Measurements from ENCODE around the gene SOS2. TPM values are rescaled to one million over a fixed set of nuclear protein-coding genes. Genes with fewer than 3 reads are reported as not detected.

The SOS2 gene
- total and polyA plus RNA-seq, 2 of the 4 experiments (the other 2 are of a cell fraction), result 6.3 to 10.9 TPM

DNA sequence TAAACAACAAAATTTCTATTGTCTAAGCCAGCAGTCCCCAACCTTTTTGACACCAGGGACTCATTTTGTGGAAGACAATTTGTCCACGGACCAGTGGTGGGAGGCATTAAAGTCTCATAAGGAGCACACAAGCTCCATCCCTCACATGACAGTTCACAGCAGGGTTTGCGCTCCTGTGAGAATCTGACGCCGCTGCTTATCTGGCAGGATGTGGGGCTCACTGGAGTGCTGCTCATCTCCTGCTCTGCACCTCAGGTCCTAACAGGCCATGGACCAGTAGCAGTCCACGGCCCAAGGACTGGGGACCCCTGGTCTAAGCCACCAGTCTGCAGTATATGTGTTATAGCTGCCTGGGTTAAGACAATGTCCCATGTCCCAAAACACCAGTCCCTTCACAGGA is 142.2 kb downstream of the SOS2 start:
- POLR2A ChIA-PET (ENCODE audit: unreplicated experiment), result no interaction called here
- dilution Hi-C loops (cut with HindIII; ENCODE audit: low sequenced_read_pairs, unreplicated experiment), result no loop called here
- in situ Hi-C loops (cut with MboI; ENCODE audit: low sequenced_read_pairs), result no loop called here
- Histone ChIP-seq H4K5ac (ENCODE audit: low read depth, low read length) (no peak overlapping the region), H4K91ac (ENCODE audit: insufficient read depth, low read depth, low read length) (no peak overlapping the region), H4K8ac (ENCODE audit: low read depth in 2 of 2, low read length in 2 of 2) (no peak overlapping the region), H3K9ac (ENCODE audit: low read depth, low read length) (no peak overlapping the region), H2BK15ac (ENCODE audit: low read depth, low read length) (no peak overlapping the region), H3K4me1 (ENCODE audit: control insufficient read depth, insufficient read depth, low read length) (peaks cover 2% of the 10 kb centered on the region; the same call in 1 of the 2 replicates), H3K27me3 (ENCODE audit: control insufficient read depth, insufficient read depth, low read length) (no peaks in the 10 kb centered on the region), H3K9me1 (ENCODE audit: insufficient read depth, low read length) (peaks cover 3% of the 10 kb centered on the region), H2AK5ac (ENCODE audit: low read depth, low read length) (no peak overlapping the region), H3K18ac (ENCODE audit: low read depth, low read length) (no peak overlapping the region), H3K4me3 (ENCODE audit: insufficient read depth, low read depth, low read length) (no peak overlapping the region), H3K36me3 (ENCODE audit: control insufficient read depth, insufficient read depth, low read length) (peaks cover 1% of the 10 kb centered on the region; the same call in 1 of the 2 replicates), H3K23ac (ENCODE audit: low read depth, low read length) (no peak overlapping the region), H3K56ac (ENCODE audit: extremely low read depth, insufficient read depth, low read length) (no peak overlapping the region), H3K4me2 (ENCODE audit: low read depth, low read length) (no peak overlapping the region), H2BK20ac (ENCODE audit: low read depth, low read length) (no peak overlapping the region), H2AK9ac (replicated peaks; ENCODE audit: low read depth, low read length, poor library complexity) (peak overlapping the region; percentile 50), H2AFZ (replicated peaks; ENCODE audit: low read length, poor library complexity) (no peak overlapping the region), H4K20me1 (ENCODE audit: insufficient read depth, low read length) (no peaks in the 10 kb centered on the region), H2BK120ac (ENCODE audit: low read depth, low read length) (no peak overlapping the region), H3K4ac (ENCODE audit: low read depth, low read length) (no peak overlapping the region), H3K27ac (ENCODE audit: insufficient read depth, low read length) (no peak overlapping the region), H3K14ac (replicated peaks; ENCODE audit: low read depth, low read length) (no peak overlapping the region), H2BK5ac (ENCODE audit: low read depth, low read length, poor library complexity, severe bottlenecking) (no peak overlapping the region), H3K79me1 (ENCODE audit: low read depth in 1 of 2, low read length in 2 of 2) (no peaks in the 10 kb centered on the region), H3K9me3 (ENCODE audit: control insufficient read depth, insufficient read depth, low read length) (no peaks in the 10 kb centered on the region)
- CTCF ChIA-PET, result no interaction called here
- ATAC-seq (ENCODE audit: low read depth) (no peak), DNase-seq (no peak)
- intact Hi-C loops (cut with micrococcal nuclease), result no loop called here
- no TSS peak for BruUV-seq (replicated peaks)
- TF ChIP-seq CEBPB (IDR thresholded peaks at IDR 0.05; ENCODE audit: low read depth, low read length), result no peak
- no peak for TF ChIP-seq NFE2L2 (IDR thresholded peaks at IDR 0.05; ENCODE audit: low read depth, low read length)
- 100% methylated on average over 2 of the region's 5 CpGs; no CpG with 5 or more reads in 1 of the 2 experiments for WGBS, 2 experiments (ENCODE audit: extremely low coverage in 2 of 2, insufficient read length in 1 of 2)
